ENCODE results near the gene PCDH17.

PCDH17 gene

DNA sequence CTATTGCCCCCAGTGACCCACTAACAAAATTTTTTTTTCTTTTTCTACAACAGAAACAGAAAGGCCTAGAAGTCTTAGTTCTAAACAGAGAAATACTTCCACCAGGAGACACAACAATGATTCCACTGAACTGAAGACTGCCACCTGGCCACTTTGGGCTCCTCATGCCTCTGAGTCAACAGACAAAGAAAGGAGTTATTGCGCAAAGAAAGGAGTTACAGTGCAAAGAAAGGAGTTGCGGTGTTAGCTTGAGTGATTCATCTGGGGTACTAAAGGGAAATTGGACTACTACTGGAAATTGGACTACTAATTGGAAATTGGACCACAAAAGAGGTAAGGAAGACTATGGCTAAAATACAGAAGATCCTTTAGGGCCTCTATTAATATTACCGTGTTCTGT is 116.6 kb downstream of the PCDH17 start:
- TF ChIP-seq EZH2 (IDR thresholded peaks at IDR 0.05; ENCODE audit: borderline replicate concordance, low read length): no peak
- TF ChIP-seq, protein P1, sequence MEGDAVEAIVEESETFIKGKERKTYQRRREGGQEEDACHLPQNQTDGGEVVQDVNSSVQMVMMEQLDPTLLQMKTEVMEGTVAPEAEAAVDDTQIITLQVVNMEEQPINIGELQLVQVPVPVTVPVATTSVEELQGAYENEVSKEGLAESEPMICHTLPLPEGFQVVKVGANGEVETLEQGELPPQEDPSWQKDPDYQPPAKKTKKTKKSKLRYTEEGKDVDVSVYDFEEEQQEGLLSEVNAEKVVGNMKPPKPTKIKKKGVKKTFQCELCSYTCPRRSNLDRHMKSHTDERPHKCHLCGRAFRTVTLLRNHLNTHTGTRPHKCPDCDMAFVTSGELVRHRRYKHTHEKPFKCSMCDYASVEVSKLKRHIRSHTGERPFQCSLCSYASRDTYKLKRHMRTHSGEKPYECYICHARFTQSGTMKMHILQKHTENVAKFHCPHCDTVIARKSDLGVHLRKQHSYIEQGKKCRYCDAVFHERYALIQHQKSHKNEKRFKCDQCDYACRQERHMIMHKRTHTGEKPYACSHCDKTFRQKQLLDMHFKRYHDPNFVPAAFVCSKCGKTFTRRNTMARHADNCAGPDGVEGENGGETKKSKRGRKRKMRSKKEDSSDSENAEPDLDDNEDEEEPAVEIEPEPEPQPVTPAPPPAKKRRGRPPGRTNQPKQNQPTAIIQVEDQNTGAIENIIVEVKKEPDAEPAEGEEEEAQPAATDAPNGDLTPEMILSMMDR (IDR thresholded peaks at IDR 0.05; ENCODE audit: low read length): no peak
- Histone ChIP-seq H3K27ac (ENCODE audit: low read depth, low read length, poor library complexity, severe bottlenecking) (no peak overlapping the region), H3K4me3 (ENCODE audit: low read depth, low read length, poor library complexity, severe bottlenecking) (no peak overlapping the region), H3K27me3 (ENCODE audit: insufficient read depth, low read length) (no peaks in the 10 kb centered on the region), H3K4me1 (ENCODE audit: insufficient read depth, low read length, severe bottlenecking) (no peaks in the 10 kb centered on the region), H2AFZ (ENCODE audit: low read length) (no peak overlapping the region), H3K4me2 (ENCODE audit: low read length) (no peak overlapping the region), H3K36me3 (ENCODE audit: insufficient read depth, low read length) (no peaks in the 10 kb centered on the region), H3K79me2 (ENCODE audit: insufficient read depth, low read length) (no peaks in the 10 kb centered on the region), H3K9me3 (ENCODE audit: low read length) (no peaks in the 10 kb centered on the region), H3K9me2 (ENCODE audit: low read depth, low read length) (no peaks in the 10 kb centered on the region), H4K20me1 (ENCODE audit: insufficient read depth, low read length) (no peaks in the 10 kb centered on the region), H3F3A (ENCODE audit: insufficient read depth, low read length) (no peaks in the 10 kb centered on the region), H3K9ac (ENCODE audit: low read length) (no peak overlapping the region)

DNA sequence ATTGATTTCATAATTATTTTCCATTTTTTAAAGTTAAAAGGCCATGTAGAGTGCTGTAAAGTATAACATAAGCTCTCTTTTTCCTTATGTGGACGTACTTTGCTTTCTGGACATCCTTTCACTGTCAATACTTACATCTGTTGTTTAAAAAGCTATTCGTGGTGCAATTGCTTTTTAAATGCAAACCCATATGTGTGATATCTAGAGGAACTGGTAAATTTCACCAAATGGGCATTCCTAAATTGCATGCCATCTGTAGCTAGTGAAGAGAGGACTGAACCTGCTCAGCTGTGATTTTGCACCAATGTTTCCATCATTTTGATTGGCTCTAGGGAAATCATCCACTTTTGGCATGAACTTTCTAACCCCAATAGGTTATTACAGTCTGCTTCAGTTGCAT is 129.4 kb downstream of the PCDH17 start:
- no peak overlapping the region for H2AFZ ChIP-seq (ENCODE audit: low read length)
- no peaks in the 10 kb centered on the region for H3K9me3 ChIP-seq (ENCODE audit: low read length)
- H3K9me2 ChIP-seq (ENCODE audit: low read depth, low read length): no peaks in the 10 kb centered on the region
- no peaks in the 10 kb centered on the region for H3K27me3 ChIP-seq (ENCODE audit: insufficient read depth, low read length)
- H3K9ac ChIP-seq (ENCODE audit: low read length): no peak overlapping the region
- H3K4me2 ChIP-seq (ENCODE audit: low read length): no peak overlapping the region
- TF ChIP-seq EZH2 (IDR thresholded peaks at IDR 0.05; ENCODE audit: borderline replicate concordance, low read length): no peak
- TF ChIP-seq, protein P1 (IDR thresholded peaks at IDR 0.05; ENCODE audit: low read length): no peak
- H3K4me3 ChIP-seq (ENCODE audit: low read depth, low read length, poor library complexity, severe bottlenecking): no peak overlapping the region
- H3K4me1 ChIP-seq (ENCODE audit: insufficient read depth, low read length, severe bottlenecking): no peaks in the 10 kb centered on the region
- no peaks in the 10 kb centered on the region for H3K79me2 ChIP-seq (ENCODE audit: insufficient read depth, low read length)
- H3F3A ChIP-seq (ENCODE audit: insufficient read depth, low read length): no peaks in the 10 kb centered on the region
- H4K20me1 ChIP-seq (ENCODE audit: insufficient read depth, low read length): no peaks in the 10 kb centered on the region
- H3K27ac ChIP-seq (ENCODE audit: low read depth, low read length, poor library complexity, severe bottlenecking): no peak overlapping the region
- no peaks in the 10 kb centered on the region for H3K36me3 ChIP-seq (ENCODE audit: insufficient read depth, low read length)

DNA sequence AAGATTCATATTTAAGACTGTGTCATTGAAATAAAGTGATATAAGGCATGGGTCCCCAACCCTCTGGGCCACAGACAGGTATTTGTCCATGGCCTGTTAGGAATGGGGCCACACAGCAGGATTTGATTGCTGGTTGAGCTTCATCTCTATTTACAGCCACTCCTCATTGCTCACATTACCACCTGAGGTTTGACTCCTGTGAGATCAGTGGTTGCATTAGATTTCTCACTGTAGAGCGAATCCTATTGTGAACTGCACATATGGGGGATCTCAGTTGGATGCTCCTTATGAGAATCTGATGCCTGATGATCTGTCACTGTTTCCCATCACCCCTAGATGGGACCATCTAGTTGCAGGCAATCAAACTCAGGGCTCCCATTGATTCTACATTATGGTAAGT is 132.1 kb downstream of the PCDH17 start:
- Histone ChIP-seq H2AFZ (ENCODE audit: low read length) (no peak overlapping the region), H3K79me2 (ENCODE audit: insufficient read depth, low read length) (no peaks in the 10 kb centered on the region), H3K27ac (ENCODE audit: low read depth, low read length, poor library complexity, severe bottlenecking) (no peak overlapping the region), H3K4me1 (ENCODE audit: insufficient read depth, low read length, severe bottlenecking) (no peaks in the 10 kb centered on the region), H3K4me2 (ENCODE audit: low read length) (no peak overlapping the region), H3K9ac (ENCODE audit: low read length) (no peak overlapping the region), H3F3A (ENCODE audit: insufficient read depth, low read length) (no peaks in the 10 kb centered on the region), H3K27me3 (ENCODE audit: insufficient read depth, low read length) (no peaks in the 10 kb centered on the region), H3K4me3 (ENCODE audit: low read depth, low read length, poor library complexity, severe bottlenecking) (no peak overlapping the region), H3K9me2 (ENCODE audit: low read depth, low read length) (no peaks in the 10 kb centered on the region), H3K9me3 (ENCODE audit: low read length) (no peaks in the 10 kb centered on the region), H4K20me1 (ENCODE audit: insufficient read depth, low read length) (no peaks in the 10 kb centered on the region), H3K36me3 (ENCODE audit: insufficient read depth, low read length) (no peaks in the 10 kb centered on the region)
- TF ChIP-seq EZH2 (IDR thresholded peaks at IDR 0.05; ENCODE audit: borderline replicate concordance, low read length): no peak
- TF ChIP-seq, protein P1 (IDR thresholded peaks at IDR 0.05; ENCODE audit: low read length): no peak

Data from OCI-LY1 (cell line).